Activated CD8-positive, alpha-beta memory T cell treated with anti-CD3 and anti-CD28 coated beads, Interleukin-2, amount 50 U/mL, for 24 hours (primary cell): ENCODE data around the gene GALNS.
"Not testable (repeated sequence)": the region's sequence is repeated elsewhere in the genome, so short reads cannot be mapped to it uniquely, and the experiment has no call there.

ENCODE experiments used
- DNase-seq: peaks from one replicate; pipeline ENCODE4 v3.0.0-alpha.2; 2020; ENCODE audit errors: extremely low read depth

GALNS gene

DNA sequence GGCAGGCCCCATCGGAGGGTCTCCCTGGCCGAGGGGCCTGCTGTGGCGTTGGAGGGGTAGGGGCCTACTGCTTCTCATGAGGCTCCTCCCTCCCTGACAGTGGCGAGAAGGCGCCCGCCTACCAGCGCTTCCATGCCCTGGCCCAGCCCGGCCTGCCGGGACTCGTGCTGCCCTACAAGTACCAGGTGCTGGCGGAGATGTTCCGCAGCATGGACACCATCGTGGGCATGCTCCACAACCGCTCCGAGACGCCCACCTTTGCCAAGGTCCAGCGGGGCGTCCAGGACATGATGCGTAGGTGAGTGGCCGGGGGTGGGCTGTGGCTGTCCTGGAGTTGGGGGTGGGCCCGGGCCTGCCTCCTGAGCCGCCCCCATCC is 51.4 kb downstream of the GALNS start:
- no peak for DNase-seq

- no peak for DNase-seq
These were observed 52.0 kb downstream of the GALNS start for GRCh38 chr16:88804552-88805339.

DNA sequence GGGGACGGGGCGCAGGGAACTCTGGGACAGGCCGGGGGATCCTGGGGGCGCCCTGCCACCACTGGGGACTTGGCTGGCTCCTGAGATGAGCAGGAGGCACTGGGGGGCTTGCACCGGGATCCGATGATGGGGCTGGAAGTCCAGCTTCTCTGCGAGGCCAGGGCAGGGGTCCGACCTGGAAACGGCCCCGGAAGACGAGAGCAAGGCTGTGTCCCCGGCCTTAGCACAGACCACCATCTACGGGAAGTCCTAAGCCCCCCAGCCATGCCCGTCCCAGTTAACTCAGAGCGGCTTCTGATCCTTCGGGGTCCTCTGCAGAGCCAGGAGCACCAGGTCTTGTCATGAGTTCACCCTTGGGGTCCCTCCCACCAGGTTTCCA is 52.6 kb downstream of the GALNS start:
- DNase-seq, result no peak

GRCh38 chr16:88803264-88803987 is 53.3 kb downstream of the GALNS start, which contains the start of gene CDT1:
Gene CDT1 (plus strand): TSS chr16:88803789. CDS start chr16:88803832, 43 bp downstream.
- peak; percentile 51 for DNase-seq

- no peak for DNase-seq
These were observed 56.5 kb downstream of the GALNS start for GRCh38 chr16:88800277-88800592.

DNA sequence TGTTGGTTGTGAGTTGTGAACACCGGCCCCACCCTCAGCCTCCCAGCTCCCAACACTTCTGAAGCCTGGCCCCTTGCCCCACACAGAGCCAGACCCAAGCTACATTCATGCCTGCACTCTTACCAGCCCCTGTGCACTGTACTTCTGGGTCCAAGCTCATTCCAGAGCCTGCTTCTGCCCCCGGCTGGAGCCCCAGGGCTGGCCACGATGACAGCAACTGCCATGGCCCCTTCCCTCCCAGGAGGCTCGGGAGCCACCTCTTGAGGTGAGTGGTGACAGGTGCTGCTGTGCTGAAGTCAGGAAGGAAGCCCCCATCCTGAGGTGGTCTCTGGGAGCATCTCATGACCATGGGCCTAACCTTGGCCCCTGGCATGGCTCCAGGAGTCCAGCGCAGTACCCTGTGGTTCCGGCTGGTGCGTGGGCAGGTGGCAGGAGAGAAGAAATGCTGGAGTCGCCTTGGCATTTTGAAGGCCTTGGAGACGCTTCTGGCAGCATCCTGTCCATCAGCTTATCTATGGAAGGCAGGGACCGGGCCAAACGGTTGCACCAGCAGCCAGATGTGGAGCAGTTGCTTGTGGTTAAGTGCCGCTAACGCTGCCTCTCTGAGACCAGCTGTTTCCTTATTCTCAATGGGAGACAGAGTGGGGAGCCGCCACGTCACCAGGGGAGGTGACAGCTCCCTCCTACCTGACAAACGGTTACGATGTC is 57.0 kb downstream of the GALNS start:
- DNase-seq, result no peak

DNA sequence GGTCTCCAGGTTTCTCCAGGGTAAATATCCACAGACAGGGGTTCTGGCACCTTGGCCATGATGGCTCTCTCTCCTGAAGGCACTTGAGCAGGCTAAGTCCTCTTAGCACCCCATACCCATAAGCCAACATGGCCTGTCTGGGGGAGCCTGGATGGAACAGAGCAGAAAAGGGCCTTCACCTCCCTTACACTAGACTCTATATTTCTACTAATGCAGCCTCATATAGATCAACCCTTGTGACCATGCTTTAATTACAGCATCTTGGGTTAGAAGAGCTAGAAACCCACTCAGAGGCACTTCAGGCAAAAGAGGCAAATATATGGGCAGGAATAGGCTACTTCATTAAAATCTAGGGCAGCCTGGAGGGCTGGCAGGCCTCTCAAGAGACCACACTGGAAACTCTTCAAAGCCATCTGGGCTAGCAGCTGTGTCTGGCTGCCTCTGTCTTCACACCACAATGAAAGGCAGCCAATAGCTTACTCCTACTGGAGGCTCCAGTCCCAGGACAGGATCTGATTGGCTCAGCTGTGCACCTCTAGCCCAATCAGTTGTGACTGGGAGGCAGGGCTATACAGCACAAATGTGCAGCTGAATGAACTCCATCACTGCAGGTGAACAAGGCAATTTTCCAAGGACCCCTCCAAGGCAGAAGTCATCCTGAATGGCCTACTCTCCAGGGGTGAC is 57.8 kb downstream of the GALNS start:
- no peak for DNase-seq

GRCh38 chr16:88798073-88798472 is 58.7 kb downstream of the GALNS start:
- DNase-seq, result no peak

GRCh38 chr16:88796278-88796677 is 60.5 kb downstream of the GALNS start:
- no peak for DNase-seq

- DNase-seq, result no peak
These were observed 63.3 kb downstream of the GALNS start for GRCh38 chr16:88793251-88793954.

DNA sequence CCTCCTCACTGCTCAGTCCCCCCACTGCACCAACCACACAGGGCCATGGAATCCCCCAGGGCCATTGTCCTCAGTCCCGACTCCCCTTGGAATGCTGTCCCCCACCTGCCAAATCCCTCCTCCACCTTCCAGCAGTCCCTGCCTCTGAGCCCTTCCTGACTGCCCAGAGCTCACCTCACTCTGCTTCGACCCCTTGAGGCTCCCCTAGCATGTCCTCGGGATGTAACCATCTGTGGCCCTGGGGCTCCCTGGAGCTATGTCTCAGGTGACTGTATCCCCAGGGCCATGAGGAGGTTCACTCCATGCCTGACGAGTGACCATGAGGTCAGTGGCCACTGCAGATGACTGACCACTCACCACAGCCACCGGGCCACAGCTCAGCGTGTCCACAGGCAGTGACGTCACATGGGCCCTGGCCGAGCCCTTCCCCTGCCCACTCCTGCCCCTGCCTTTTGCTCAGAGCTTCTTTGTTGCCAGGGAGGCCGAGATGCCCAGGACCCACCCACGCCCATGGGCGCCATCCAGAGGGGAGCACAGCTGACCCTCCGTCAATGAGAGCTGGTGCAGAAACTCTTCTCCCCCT is 64.0 kb downstream of the GALNS start:
- no peak for DNase-seq

DNA sequence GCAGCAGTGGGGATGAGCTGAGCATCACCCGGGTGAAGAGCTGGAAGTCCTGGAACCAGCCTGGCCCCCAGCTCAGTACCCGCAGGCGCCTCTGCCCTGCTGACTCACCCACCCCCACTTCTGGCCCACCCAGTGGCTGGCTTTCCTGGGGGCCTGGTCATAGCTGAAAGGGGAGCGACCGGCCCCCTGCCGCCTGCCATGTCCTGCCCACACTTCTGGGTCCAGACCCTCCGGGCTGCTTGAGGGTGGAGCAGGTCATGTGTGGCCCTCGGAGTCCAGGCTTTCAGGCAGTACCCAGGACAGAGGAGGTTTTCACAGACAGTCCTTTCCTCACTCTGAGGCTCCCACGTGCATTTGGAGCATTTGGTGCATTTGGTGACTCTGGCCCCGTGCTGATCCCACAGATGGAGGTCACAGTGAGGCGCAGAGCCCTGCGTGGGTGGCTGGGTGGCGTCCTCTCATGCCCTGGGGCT is 64.6 kb downstream of the GALNS start:
- DNase-seq, result no peak

- no peak for DNase-seq
These were observed 66.2 kb downstream of the GALNS start for GRCh38 chr16:88790312-88791211.

DNA sequence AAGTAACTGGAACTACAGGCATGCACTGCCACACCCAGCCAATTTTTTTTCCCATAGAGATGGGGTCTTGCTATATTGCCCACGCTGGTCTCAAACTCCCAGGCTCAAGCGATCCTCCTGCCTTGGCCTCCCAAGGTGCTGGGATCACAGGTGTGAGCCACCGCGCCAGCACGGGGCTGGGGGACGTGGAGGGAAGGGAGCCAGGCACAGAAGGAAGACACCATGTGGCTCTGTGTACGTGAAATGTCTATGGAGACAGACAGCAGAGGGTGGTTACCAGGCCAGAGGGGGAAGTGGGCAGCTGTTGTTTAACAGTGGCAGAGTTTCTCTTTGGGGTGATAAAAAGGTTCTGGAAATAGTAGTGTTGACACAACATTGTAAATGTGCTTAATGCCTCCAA is 67.2 kb downstream of the GALNS start:
- no peak for DNase-seq

GRCh38 chr16:88788749-88789148 is 68.0 kb downstream of the GALNS start:
- not testable (repeated sequence) for DNase-seq

- DNase-seq, result no peak
These were observed 69.0 kb downstream of the GALNS start for GRCh38 chr16:88787579-88788314.

DNA sequence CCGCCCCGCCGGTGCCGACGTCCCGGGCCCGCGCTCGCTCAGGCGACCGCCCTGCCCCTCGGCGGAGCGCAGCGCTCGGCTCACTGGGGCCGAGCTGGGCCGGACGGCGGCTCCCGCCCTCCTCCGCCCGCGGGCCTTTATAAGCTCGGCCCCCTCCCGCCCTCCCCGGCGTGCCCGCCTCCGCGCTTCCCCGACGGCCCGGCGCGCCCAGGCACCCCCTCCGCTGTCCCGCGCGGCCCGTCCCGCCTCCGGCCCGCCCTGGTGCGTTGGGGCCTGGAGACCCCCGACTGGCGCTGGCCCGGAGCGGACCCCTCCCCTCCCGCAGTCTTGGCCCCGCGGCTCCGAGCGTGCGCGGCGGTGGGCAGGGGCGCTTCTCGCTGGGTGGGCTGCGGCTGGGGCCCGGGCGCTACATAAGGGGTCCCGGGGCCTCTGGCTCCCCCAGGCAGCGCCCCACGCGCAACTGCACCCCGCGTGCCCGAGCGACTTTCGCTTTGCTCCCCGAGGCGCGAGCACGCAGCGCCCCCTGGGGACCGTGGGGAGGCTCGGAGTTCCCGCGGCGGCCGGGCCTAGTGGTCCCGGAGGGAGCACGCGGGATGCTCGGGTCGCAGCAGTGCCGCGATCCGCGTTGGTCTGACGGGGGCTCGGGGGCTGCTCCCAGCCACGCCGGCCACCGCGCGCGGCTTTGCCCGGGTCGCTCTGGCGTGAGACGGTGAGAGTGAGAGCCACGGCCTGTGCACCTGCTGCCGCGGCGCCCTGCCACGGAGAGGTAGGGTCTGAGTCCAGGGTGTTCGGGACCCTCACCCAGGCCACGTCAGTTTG is 71.4 kb downstream of the GALNS start, which contains the start of gene PIEZO1:
Gene PIEZO1, minus strand, starts transcription at position 115 of the 819 bp plus-strand sequence. CDS start 256 bp downstream, outside the sequence.
- no peak for DNase-seq

GRCh38 chr16:88784856-88785105 is 72.0 kb downstream of the GALNS start:
- no peak for DNase-seq
